Left renal cortex interstitium (tissue), 4 donors: ENCODE measurements around the gene MECR. TPM values are rescaled to one million over a fixed set of nuclear protein-coding genes. Genes with fewer than 3 reads are reported as not detected.
"Not testable (repeated sequence)": the region's sequence is repeated elsewhere in the genome, so short reads cannot be mapped to it uniquely, and the experiment has no call there.

ENCODE experiments used
- DNase-seq, 4 donors: peaks; one replicate each; pipeline ENCODE4 v3.0.0-alpha.2; 2013; ENCODE audit warnings: low read depth in 4 of 4, low spot score in 2 of 4, missing footprints in 1 of 4
- polyA plus RNA-seq, 4 donors: library from polyadenylated mRNA; unstranded; fragments of 120-200 nt; gene quantifications; one replicate each; pipeline ENCODE4 v1.2.1, GENCODE V29; 2013; ENCODE audit not compliant: insufficient read length in 4 of 4

MECR gene
- polyA plus RNA-seq, 4 donors: 21.7 to 37.3 (median 30.4) TPM

GRCh38 chr1:29177022-29177705, 53.6 kb downstream of the MECR start:
- no peak for DNase-seq

GRCh38 chr1:29176576-29176975, 54.2 kb downstream of the MECR start:
- DNase-seq: no peak

GRCh38 chr1:29172415-29172939, 58.3 kb downstream of the MECR start:
- DNase-seq: no peak

GRCh38 chr1:29171521-29171920, 59.2 kb downstream of the MECR start:
- no peak for DNase-seq

GRCh38 chr1:29171089-29171488, 59.6 kb downstream of the MECR start:
- no peak for DNase-seq

- DNase-seq: no peak
These were observed 60.8 kb downstream of the MECR start for GRCh38 chr1:29169976-29170375.

GRCh38 chr1:29167904-29168303, 62.8 kb downstream of the MECR start:
- no peak for DNase-seq

GRCh38 chr1:29166291-29166878, 64.3 kb downstream of the MECR start:
- DNase-seq: no peak

GRCh38 chr1:29164588-29164987, 66.1 kb downstream of the MECR start:
- no peak for DNase-seq

GRCh38 chr1:29162476-29163138, 68.1 kb downstream of the MECR start:
- no peak for DNase-seq

GRCh38 chr1:29162025-29162424, 68.7 kb downstream of the MECR start:
- no peak for DNase-seq

- DNase-seq: no peak
These were observed 71.0 kb downstream of the MECR start for GRCh38 chr1:29159773-29160172.

- no peak for DNase-seq
These were observed 73.5 kb downstream of the MECR start for GRCh38 chr1:29157269-29157601.

GRCh38 chr1:29156543-29157268, 74.0 kb downstream of the MECR start:
- no peak for DNase-seq

- DNase-seq: no peak
These were observed 78.5 kb downstream of the MECR start for GRCh38 chr1:29152046-29152805.

- DNase-seq: not testable (repeated sequence)
These were observed 80.4 kb downstream of the MECR start for GRCh38 chr1:29150346-29150745.

GRCh38 chr1:29148656-29149491, 81.9 kb downstream of the MECR start:
- DNase-seq: no peak

GRCh38 chr1:29145739-29146437, 84.8 kb downstream of the MECR start:
- DNase-seq: no peak

- DNase-seq: no peak
These were observed 86.6 kb downstream of the MECR start for GRCh38 chr1:29144178-29144577.
